GM10248 (cell line): ENCODE data around the gene PPARA.

Experiments used
- CTCF ChIA-PET: fragments of 300-600 bp; sonication (Branson Sonifier 250); formaldehyde crosslinking; extraction: SDS; loops from one replicate; lab custom pipeline; 2021; ENCODE audit warnings: antibody characterized with exemption; lab: Yijun Ruan, JAX
- POLR2A ChIA-PET: fragments of 350-650 bp; sonication (Branson Sonifier 250); formaldehyde crosslinking; extraction: SDS; loops from one replicate; lab custom pipeline; 2020; ENCODE audit warnings: antibody characterized with exemption; lab: Yijun Ruan, JAX
- DNase-seq: peaks from one replicate; pipeline ENCODE4 v3.0.0; 2012; ENCODE audit errors: extremely low spot score
- TF ChIP-seq, protein P1 (sequence below): IDR thresholded peaks from 2 replicates; pipeline ENCODE4 v1.5.1; 2012; ENCODE audit warnings: mild to moderate bottlenecking, low read depth; ENCODE audit errors: extremely low read depth, missing control alignments, control extremely low read depth

PPARA gene

DNA sequence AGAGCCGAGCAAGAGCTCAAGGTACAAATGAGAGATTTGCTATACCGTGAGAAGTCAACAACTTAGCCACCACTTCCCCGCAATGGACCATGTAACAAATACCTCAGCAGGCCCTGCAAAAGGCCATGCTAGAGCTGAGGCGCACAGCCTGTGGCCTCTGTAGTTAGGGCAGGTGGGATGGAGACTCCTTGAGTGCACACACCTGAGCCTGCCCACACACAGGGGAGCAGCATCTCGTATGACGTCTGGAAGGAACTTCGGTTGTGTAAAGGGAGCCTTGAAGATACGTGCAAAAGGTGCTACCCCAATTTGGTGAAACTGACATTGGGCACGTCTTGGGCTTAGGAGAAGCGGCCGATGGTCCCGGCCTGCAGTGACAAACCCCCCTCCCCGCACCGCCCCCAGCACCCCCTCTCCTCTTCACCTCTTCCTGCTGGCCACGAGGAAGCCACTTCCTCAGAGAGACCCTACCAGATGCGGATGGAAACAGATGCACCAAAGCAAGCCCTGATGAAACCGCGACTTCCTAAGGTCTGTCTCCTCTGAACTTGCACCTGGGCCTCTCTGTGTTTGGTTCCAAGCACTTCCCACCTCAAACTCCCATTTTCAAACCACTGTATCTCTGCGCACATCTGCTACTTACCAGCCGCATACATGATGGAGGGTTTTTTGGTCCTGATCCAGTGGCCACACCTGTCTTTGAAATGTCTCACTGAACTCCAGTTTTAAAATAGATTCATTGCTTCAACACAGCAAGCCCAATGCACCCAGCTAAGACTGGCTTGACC is 89.1 kb downstream of the PPARA start:
- peak; percentile 35 for DNase-seq
- ChIA-PET POLR2A (no interaction called here), CTCF (interaction anchor here (0.9 to 1.5 kb wide), 3 partner anchors 12 to 74 kb away, joined by 3 to 4 read pairs (median 3); no protein-coding TSS in a partner anchor)

DNA sequence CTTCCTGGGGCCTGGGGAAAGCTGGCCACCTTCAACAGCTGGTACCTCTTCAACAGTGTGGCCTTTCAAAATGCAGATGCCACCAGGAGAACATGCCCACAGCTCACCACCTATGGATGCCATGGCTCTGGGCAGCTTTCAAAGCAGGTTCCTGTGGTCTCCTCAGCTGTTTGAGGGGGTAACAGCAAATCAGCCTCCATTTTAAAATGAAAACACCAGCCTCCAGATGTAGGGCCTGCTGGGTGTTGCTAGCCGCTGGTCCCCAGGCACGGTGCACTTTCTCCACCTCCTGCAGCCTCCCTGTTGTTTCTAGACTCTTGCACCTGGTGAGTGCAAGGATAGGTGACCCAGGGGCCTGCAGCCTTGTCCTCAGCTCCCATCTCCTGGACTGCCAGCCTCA is 89.7 kb downstream of the PPARA start:
- DNase-seq, result no peak
- ChIA-PET CTCF (interaction anchor here (1.5 kb wide), 1 partner anchor 19 kb away, joined by 3 read pairs; no protein-coding TSS in a partner anchor), POLR2A (no interaction called here)

More for the DNA sequence above, 89.1 kb downstream of the PPARA start:
- TF ChIP-seq, protein P1, sequence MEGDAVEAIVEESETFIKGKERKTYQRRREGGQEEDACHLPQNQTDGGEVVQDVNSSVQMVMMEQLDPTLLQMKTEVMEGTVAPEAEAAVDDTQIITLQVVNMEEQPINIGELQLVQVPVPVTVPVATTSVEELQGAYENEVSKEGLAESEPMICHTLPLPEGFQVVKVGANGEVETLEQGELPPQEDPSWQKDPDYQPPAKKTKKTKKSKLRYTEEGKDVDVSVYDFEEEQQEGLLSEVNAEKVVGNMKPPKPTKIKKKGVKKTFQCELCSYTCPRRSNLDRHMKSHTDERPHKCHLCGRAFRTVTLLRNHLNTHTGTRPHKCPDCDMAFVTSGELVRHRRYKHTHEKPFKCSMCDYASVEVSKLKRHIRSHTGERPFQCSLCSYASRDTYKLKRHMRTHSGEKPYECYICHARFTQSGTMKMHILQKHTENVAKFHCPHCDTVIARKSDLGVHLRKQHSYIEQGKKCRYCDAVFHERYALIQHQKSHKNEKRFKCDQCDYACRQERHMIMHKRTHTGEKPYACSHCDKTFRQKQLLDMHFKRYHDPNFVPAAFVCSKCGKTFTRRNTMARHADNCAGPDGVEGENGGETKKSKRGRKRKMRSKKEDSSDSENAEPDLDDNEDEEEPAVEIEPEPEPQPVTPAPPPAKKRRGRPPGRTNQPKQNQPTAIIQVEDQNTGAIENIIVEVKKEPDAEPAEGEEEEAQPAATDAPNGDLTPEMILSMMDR, result no peak

DNA sequence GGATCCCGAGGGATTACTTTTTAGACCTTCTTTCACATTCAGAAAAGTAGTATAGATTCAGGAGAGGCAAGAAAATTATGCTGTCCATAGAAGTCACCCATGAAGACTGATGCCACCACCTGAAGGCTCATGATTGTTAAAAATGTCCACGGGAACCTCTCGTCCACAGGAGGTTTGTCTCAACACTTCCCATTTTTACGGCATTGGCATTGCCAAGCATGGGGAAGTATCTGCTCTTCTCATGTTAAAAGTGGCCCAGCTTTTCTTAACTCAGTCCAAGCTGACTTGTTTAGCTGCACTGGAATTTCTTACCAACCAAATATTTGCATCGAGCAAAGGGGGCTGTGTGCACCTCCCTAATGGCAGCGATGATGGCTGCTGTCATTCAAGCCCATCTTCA is 90.2 kb downstream of the PPARA start:
- DNase-seq, result no peak
- TF ChIP-seq, protein P1, result no peak
- ChIA-PET CTCF (interaction anchor here (1.0 kb wide), 1 partner anchor 36 kb away, joined by 3 read pairs; no protein-coding TSS in a partner anchor), POLR2A (no interaction called here)

More for the DNA sequence above, 89.7 kb downstream of the PPARA start:
- TF ChIP-seq, protein P1, result no peak

DNA sequence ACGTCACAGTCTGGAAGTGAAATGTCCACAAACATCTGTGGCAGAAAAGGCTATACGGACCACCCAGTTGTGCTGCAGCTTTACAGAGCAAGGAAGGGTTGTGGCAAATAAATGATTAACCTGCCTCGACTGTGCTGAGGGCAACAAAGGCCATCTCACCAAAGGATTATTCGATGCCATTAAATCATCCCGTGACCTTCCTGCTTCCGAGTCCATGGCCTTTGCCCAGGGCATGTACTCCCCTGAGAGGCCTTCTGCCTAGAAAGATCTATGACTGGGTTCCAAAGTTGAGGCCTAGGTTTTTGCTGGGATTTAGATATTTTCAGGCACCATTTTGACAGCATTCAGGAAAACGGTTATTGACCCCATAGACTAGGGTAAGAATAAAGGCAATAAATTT is 90.6 kb downstream of the PPARA start:
- ChIA-PET POLR2A (no interaction called here), CTCF (interaction anchor here (1.0 to 1.8 kb wide), 2 partner anchors 14 to 35 kb away, joined by 3 to 4 read pairs; no protein-coding TSS in a partner anchor)
- TF ChIP-seq, protein P1, result no peak
- no peak for DNase-seq

DNA sequence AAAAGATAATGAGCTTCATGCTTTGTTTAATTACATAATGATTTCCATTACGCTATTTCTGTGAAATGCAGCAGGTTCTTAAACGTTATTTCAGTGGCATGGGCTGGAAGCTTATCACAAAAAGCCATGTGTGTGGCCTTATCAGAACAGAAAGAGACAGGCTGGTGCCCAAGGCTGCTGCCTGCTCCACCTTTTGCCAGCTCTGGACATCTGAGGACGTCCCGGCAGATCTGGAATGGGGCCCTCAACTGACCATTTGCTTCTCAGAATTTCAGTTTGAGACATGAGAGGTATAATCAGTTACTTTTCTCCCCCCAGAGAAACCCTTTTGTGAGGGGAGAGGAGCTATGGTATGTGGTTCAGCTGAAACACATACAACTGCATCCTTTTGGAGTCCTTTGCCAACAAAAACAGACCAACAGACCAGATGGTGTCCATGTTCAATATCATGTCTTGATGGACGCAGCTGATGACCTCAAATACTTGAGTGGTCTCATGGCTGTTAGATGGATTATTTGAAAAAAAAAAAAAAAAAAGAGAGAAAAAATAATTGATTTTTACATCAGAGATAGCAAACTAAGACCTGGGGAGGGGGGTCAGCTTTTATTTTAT is 91.2 kb downstream of the PPARA start:
- POLR2A ChIA-PET, result no interaction called here

DNA sequence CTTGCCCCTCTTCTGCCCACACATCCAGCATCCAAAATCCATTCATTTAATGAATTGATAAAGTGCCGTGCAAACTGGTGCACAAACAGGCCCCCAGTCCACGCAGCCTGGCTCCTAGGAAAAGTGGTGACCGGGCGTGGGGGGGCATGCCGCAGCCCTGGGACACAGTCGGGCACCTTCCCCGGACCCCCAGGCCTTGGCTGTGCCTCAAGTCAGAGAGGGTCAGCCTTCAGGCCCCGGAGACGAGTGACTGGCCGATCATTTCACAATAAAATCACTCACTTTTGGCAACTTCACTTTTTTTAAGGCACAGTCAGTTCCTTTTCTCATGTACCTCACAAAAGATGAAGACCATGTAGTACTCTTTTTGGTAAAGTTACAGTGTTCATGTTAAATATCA is 91.8 kb downstream of the PPARA start:
- TF ChIP-seq, protein P1, result no peak
- no peak for DNase-seq
- CTCF ChIA-PET, result interaction anchor here (1.3 to 1.8 kb wide), 2 partner anchors 15 to 125 kb away, joined by 4 read pairs; no protein-coding TSS in a partner anchor
- POLR2A ChIA-PET, result no interaction called here

More for the DNA sequence above, 91.2 kb downstream of the PPARA start:
- CTCF ChIA-PET, result interaction anchor here (0.7 to 1.8 kb wide), 4 partner anchors 14 to 125 kb away, joined by 3 to 4 read pairs (median 4); no protein-coding TSS in a partner anchor
- TF ChIP-seq, protein P1, result no peak
- DNase-seq, result no peak
